Activated T-helper 1 cell treated with anti-CD3 and anti-CD28 coated beads, Interleukin-12 subunit alpha, Interleukin-12 subunit beta, Interleukin-2, Interleukin-4 antibody, amounts not matched to agents 30 ng/mL and 10 ng/mL and 1 ng/mL, durations not matched to agents 14 hours and 24 hours and 36 hours (primary cell): ENCODE data around the gene MAP4K1. TPM values are rescaled to one million over a fixed set of nuclear protein-coding genes. Genes with fewer than 3 reads are reported as not detected.
"Not testable (repeated sequence)": the region's sequence is repeated elsewhere in the genome, so short reads cannot be mapped to it uniquely, and the experiment has no call there.

Experiments
- DNase-seq: peaks from one replicate; pipeline ENCODE4 v3.0.0; 2021; ENCODE audit warnings: low spot score
- H3K27ac Mint-ChIP-seq: one replicate; pipeline ENCODE4 v1.8.0; 2021; ENCODE audit warnings: mild to moderate bottlenecking, mixed read lengths
- H3K27me3 Mint-ChIP-seq: one replicate; pipeline ENCODE4 v1.8.0; 2022; ENCODE audit warnings: mild to moderate bottlenecking, moderate library complexity, mixed read lengths; ENCODE audit not compliant: insufficient read depth
- H3K36me3 Mint-ChIP-seq: one replicate; pipeline ENCODE4 v1.8.0; 2021; ENCODE audit warnings: low read depth, mixed read lengths
- H3K4me1 Mint-ChIP-seq: one replicate; pipeline ENCODE4 v1.8.0; 2021; ENCODE audit warnings: low read depth, mixed read lengths
- H3K4me3 Mint-ChIP-seq: one replicate; pipeline ENCODE4 v1.8.0; 2021; ENCODE audit warnings: mild to moderate bottlenecking, moderate library complexity, mixed read lengths
- H3K9me3 Mint-ChIP-seq: one replicate; pipeline ENCODE4 v1.8.0; 2021; ENCODE audit warnings: mixed read lengths
- intact Hi-C: fragments of 100-400 bp; cut with micrococcal nuclease; formaldehyde crosslinking; loops from one replicate; pipeline ENCODE4 v1.15.1; 2024
- total RNA-seq: library from RNA; stranded (reverse); gene quantifications from 2 replicates; pipeline ENCODE4 v1.2.3, GENCODE V29; 2022

MAP4K1 gene
- total RNA-seq, 1 donor from 2014 or later: 182 TPM

GRCh38 chr19:38599722-38600121, 18.0 kb downstream of the MAP4K1 start:
- Mint-ChIP-seq H3K27me3 (no peaks in the 10 kb centered on the region), H3K4me1 (no peaks in the 10 kb centered on the region), H3K27ac (no peak overlapping the region), H3K36me3 (peaks cover 28% of the 10 kb centered on the region), H3K9me3 (no peaks in the 10 kb centered on the region), H3K4me3 (no peak overlapping the region)
- intact Hi-C loops: no loop called here
- no peak for DNase-seq

GRCh38 chr19:38597075-38597474, 20.7 kb downstream of the MAP4K1 start:
- Mint-ChIP-seq H3K27ac (no peak overlapping the region), H3K27me3 (no peaks in the 10 kb centered on the region), H3K36me3 (peaks cover 32% of the 10 kb centered on the region)

GRCh38 chr19:38596057-38596981, 21.4 kb downstream of the MAP4K1 start:
- no peaks in the 10 kb centered on the region for H3K27me3 Mint-ChIP-seq
- DNase-seq: no peak
- peaks cover 34% of the 10 kb centered on the region for H3K36me3 Mint-ChIP-seq
- H3K4me3 Mint-ChIP-seq: no peak overlapping the region
- H3K9me3 Mint-ChIP-seq: no peaks in the 10 kb centered on the region
- no peak overlapping the region for H3K27ac Mint-ChIP-seq
- H3K4me1 Mint-ChIP-seq: no peaks in the 10 kb centered on the region
- intact Hi-C loops: no loop called here

More at GRCh38 chr19:38597075-38597474, 20.7 kb downstream of the MAP4K1 start:
- H3K4me1 Mint-ChIP-seq: no peaks in the 10 kb centered on the region
- intact Hi-C loops: no loop called here
- H3K4me3 Mint-ChIP-seq: no peak overlapping the region
- no peaks in the 10 kb centered on the region for H3K9me3 Mint-ChIP-seq
- no peak for DNase-seq

- no peak overlapping the region for H3K4me3 Mint-ChIP-seq
- intact Hi-C loops: no loop called here
- peaks cover 33% of the 10 kb centered on the region for H3K36me3 Mint-ChIP-seq
- H3K9me3 Mint-ChIP-seq: no peaks in the 10 kb centered on the region
- H3K27me3 Mint-ChIP-seq: no peaks in the 10 kb centered on the region
- no peak overlapping the region for H3K27ac Mint-ChIP-seq
- DNase-seq: no peak
- H3K4me1 Mint-ChIP-seq: no peaks in the 10 kb centered on the region
Observed at GRCh38 chr19:38592940-38593339, 24.8 kb downstream of the MAP4K1 start.

- no peak for DNase-seq
- Mint-ChIP-seq H3K4me1 (peaks cover 6% of the 10 kb centered on the region), H3K4me3 (no peak overlapping the region), H3K9me3 (no peaks in the 10 kb centered on the region), H3K36me3 (peaks cover 23% of the 10 kb centered on the region), H3K27me3 (no peaks in the 10 kb centered on the region), H3K27ac (peak overlapping the region; percentile 75)
- intact Hi-C loops: no loop called here
Observed at GRCh38 chr19:38588041-38588440, 29.7 kb downstream of the MAP4K1 start.

GRCh38 chr19:38587562-38587961, 30.2 kb downstream of the MAP4K1 start:
- Mint-ChIP-seq H3K27ac (peak overlapping the region; percentile 75), H3K27me3 (no peaks in the 10 kb centered on the region), H3K9me3 (no peaks in the 10 kb centered on the region), H3K4me1 (peaks cover 6% of the 10 kb centered on the region), H3K4me3 (no peak overlapping the region), H3K36me3 (peaks cover 21% of the 10 kb centered on the region)
- intact Hi-C loops: no loop called here
- no peak for DNase-seq

GRCh38 chr19:38583985-38584305, 33.8 kb downstream of the MAP4K1 start:
- Mint-ChIP-seq H3K27ac (no peak overlapping the region), H3K9me3 (no peaks in the 10 kb centered on the region)

GRCh38 chr19:38583219-38583984, 34.4 kb downstream of the MAP4K1 start:
- H3K36me3 Mint-ChIP-seq: peaks cover 6% of the 10 kb centered on the region

More at GRCh38 chr19:38583985-38584305, 33.8 kb downstream of the MAP4K1 start:
- Mint-ChIP-seq H3K36me3 (peaks cover 9% of the 10 kb centered on the region), H3K4me1 (peaks cover 11% of the 10 kb centered on the region), H3K4me3 (no peak overlapping the region), H3K27me3 (no peaks in the 10 kb centered on the region)
- intact Hi-C loops: no loop called here
- DNase-seq: no peak

GRCh38 chr19:38580080-38580479, 37.7 kb downstream of the MAP4K1 start:
- H3K27ac Mint-ChIP-seq: no peak overlapping the region
- intact Hi-C loops: no loop called here
- no peak for DNase-seq
- no peaks in the 10 kb centered on the region for H3K27me3 Mint-ChIP-seq
- peaks cover 11% of the 10 kb centered on the region for H3K4me1 Mint-ChIP-seq
- H3K9me3 Mint-ChIP-seq: no peaks in the 10 kb centered on the region
- H3K4me3 Mint-ChIP-seq: no peak overlapping the region
- no peaks in the 10 kb centered on the region for H3K36me3 Mint-ChIP-seq

More at GRCh38 chr19:38583219-38583984, 34.4 kb downstream of the MAP4K1 start:
- Mint-ChIP-seq H3K27me3 (no peaks in the 10 kb centered on the region), H3K4me3 (no peak overlapping the region), H3K27ac (peak overlapping the region; percentile 27), H3K4me1 (peaks cover 11% of the 10 kb centered on the region), H3K9me3 (no peaks in the 10 kb centered on the region)
- DNase-seq: no peak
- intact Hi-C loops: no loop called here

- DNase-seq, H3K36me3 Mint-ChIP-seq, intact Hi-C loops, H3K9me3 Mint-ChIP-seq, H3K27ac Mint-ChIP-seq, H3K4me3 Mint-ChIP-seq, H3K27me3 Mint-ChIP-seq: not testable (repeated sequence)
- peaks cover 11% of the 10 kb centered on the region for H3K4me1 Mint-ChIP-seq
Observed at GRCh38 chr19:38579304-38579703, 38.4 kb downstream of the MAP4K1 start.

GRCh38 chr19:38577826-38578225, 39.9 kb downstream of the MAP4K1 start:
- intact Hi-C loops: no loop called here
- Mint-ChIP-seq H3K36me3 (no peaks in the 10 kb centered on the region), H3K4me3 (no peak overlapping the region), H3K4me1 (peaks cover 5% of the 10 kb centered on the region), H3K27ac (no peak overlapping the region), H3K27me3 (no peaks in the 10 kb centered on the region), H3K9me3 (no peaks in the 10 kb centered on the region)
- no peak for DNase-seq

- no peak overlapping the region for H3K4me3 Mint-ChIP-seq
Observed at GRCh38 chr19:38571682-38572081, 46.1 kb downstream of the MAP4K1 start.

GRCh38 chr19:38569368-38569983, 48.3 kb downstream of the MAP4K1 start:
- H3K9me3 Mint-ChIP-seq: no peaks in the 10 kb centered on the region
- no peak for DNase-seq
- H3K36me3 Mint-ChIP-seq: no peaks in the 10 kb centered on the region
- intact Hi-C loops: no loop called here
- H3K4me1 Mint-ChIP-seq: peaks cover 4% of the 10 kb centered on the region
- peaks cover 18% of the 10 kb centered on the region for H3K27me3 Mint-ChIP-seq
- H3K27ac Mint-ChIP-seq: no peak overlapping the region
- H3K4me3 Mint-ChIP-seq: no peak overlapping the region

More at GRCh38 chr19:38571682-38572081, 46.1 kb downstream of the MAP4K1 start:
- intact Hi-C loops: no loop called here
- H3K36me3 Mint-ChIP-seq: no peaks in the 10 kb centered on the region
- H3K9me3 Mint-ChIP-seq: no peaks in the 10 kb centered on the region
- peaks cover 8% of the 10 kb centered on the region for H3K27me3 Mint-ChIP-seq
- no peak overlapping the region for H3K27ac Mint-ChIP-seq
- H3K4me1 Mint-ChIP-seq: no peaks in the 10 kb centered on the region
- DNase-seq: no peak
